Measurements from ENCODE around the gene CAPN7.

DNA sequence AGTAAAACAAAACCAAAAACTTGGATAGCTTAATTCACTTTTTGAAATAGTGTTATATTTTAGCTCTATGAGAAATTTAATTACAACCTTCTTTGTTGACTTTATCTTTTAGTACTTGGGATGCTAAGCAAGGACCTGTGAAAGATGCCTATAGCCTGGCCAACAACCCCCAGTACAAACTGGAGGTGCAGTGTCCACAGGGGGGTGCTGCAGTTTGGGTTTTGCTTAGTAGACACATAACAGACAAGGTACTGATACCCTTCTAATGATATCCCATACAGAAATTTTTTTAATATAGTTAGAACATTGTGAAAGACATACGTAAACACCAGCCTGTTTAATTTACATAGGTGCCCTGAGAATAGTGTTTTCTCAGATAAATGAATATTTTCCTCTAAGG is 35.3 kb downstream of the CAPN7 start:
- TF ChIP-seq POLR2A (IDR thresholded peaks at IDR 0.05) (no peak), POLR2AphosphoS5 (IDR thresholded peaks at IDR 0.05) (no peak)
- TF ChIP-seq, protein P1, sequence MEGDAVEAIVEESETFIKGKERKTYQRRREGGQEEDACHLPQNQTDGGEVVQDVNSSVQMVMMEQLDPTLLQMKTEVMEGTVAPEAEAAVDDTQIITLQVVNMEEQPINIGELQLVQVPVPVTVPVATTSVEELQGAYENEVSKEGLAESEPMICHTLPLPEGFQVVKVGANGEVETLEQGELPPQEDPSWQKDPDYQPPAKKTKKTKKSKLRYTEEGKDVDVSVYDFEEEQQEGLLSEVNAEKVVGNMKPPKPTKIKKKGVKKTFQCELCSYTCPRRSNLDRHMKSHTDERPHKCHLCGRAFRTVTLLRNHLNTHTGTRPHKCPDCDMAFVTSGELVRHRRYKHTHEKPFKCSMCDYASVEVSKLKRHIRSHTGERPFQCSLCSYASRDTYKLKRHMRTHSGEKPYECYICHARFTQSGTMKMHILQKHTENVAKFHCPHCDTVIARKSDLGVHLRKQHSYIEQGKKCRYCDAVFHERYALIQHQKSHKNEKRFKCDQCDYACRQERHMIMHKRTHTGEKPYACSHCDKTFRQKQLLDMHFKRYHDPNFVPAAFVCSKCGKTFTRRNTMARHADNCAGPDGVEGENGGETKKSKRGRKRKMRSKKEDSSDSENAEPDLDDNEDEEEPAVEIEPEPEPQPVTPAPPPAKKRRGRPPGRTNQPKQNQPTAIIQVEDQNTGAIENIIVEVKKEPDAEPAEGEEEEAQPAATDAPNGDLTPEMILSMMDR (IDR thresholded peaks at IDR 0.05): no peak
